Caki2 (cell line): ENCODE results near the gene TRIM17. TPM values are rescaled to one million over a fixed set of nuclear protein-coding genes. Genes with fewer than 3 reads are reported as not detected.

Experiments
- total RNA-seq: library from RNA; depleted of rRNA; stranded (reverse); fragments of >200 nt; shearing (Covaris generic); gene quantifications from 2 replicates; pipeline ENCODE4 v1.2.3, GENCODE V29; 2014; ENCODE audit warnings: low replicate concordance; rRNA removed

TRIM17 gene
- total RNA-seq, 1 experiment from 2014 or later: not detected

Other genes starting within 250 kb of the TRIM17 start
- gene OBSCN, start 208.8 kb downstream of the TRIM17 start, total RNA-seq: 16.7 and 31.5 TPM in 2 replicates
- gene TRIM11, start 10.0 kb downstream of the TRIM17 start, total RNA-seq: 21.9 and 41.3 TPM in 2 replicates
- gene RNF187, start 70.5 kb upstream of the TRIM17 start, total RNA-seq: 150 and 174 TPM in 2 replicates